Measurements from ENCODE around the gene C11orf58.

Gene C11orf58

DNA sequence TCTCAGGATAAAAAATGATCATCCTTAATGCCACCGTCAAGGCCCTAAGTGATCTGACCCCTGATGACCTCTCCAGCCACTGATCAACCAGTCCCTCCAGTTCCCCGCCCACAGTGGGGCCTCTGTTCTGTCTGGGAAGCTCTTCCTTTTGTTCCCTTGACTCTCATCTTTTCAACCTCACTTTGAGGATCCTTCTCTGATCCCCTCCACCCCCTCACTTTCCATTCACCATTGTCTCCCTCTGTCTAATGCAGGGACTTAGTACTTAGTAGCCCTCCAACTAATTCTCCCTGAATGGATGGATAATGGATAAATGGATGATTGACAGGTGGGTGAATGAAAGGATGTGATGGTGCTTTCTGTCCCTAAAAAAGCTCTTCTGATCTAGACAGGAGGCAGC, 45.6 kb downstream of the C11orf58 start:
- H3K9me3 ChIP-seq (ENCODE audit: control insufficient read depth, low read length) = no peaks in the 10 kb centered on the region
- H3K36me3 ChIP-seq (ENCODE audit: control insufficient read depth, insufficient read depth, low read length) = no peaks in the 10 kb centered on the region
- H3K4me3 ChIP-seq (ENCODE audit: insufficient read depth, low read depth, low read length, poor library complexity, severe bottlenecking) = no peak overlapping the region
- no peak overlapping the region for H3K27ac ChIP-seq (ENCODE audit: insufficient read depth, low read length, poor library complexity, severe bottlenecking)
- no peaks in the 10 kb centered on the region for H3K27me3 ChIP-seq (replicated peaks; ENCODE audit: control insufficient read depth, insufficient read depth, low read length, poor library complexity, severe bottlenecking)
- no peaks in the 10 kb centered on the region for H3K4me1 ChIP-seq (ENCODE audit: control insufficient read depth, insufficient read depth, low read length, poor library complexity, severe bottlenecking)
- DNase-seq = no peak

DNA sequence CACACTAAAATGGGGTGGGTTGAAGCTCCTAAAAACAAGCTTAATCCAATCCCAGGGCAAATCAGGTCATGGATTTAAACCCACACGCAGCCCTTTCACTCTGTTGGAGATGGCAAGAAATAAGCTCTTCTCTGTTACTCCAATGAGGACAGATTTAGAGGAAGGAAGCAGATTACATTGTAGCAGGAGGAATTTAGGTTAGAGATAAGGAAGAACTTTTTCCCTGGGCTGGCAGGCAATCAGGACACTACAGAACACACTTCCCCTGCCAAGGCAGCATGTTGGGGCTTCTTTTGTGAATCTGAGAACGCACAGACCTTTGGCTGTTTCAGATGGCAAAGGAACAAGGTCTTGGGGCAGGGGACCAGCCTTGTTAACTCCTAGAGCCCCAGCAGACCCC, 46.2 kb downstream of the C11orf58 start:
- no peaks in the 10 kb centered on the region for H3K9me3 ChIP-seq (ENCODE audit: control insufficient read depth, low read length)
- no peak for DNase-seq
- H3K36me3 ChIP-seq (ENCODE audit: control insufficient read depth, insufficient read depth, low read length) = no peaks in the 10 kb centered on the region

DNA sequence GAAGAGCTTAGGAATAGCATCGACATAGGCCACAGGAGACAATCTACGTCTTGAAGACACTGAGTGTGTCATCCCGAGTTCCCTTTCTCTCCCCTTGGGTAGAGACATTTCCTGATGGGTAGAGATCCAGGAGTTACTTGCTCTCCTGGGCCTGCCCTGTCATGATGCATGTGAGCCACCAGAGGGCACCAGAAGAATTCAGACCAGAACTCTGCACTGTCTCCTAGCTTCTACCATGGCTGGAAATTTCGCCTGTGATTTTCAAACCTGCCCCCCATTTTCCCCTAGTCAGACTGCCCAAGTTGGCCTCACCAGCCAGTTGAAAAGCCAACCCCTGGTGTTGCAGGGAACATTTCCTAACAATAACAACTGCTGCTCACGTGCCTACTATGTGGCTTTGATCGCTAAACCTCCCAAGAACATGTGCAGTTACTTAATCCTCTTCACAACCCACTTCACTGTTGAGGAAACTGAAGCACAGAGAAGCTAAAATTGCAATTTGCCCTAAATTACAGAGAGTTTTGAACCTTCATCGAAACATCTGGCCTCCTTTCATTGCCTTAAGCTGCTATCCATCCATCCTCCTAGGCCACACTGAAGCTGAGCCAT, 47.2 kb downstream of the C11orf58 start:
- Histone ChIP-seq H3K27me3 (replicated peaks; ENCODE audit: control insufficient read depth, insufficient read depth, low read length, poor library complexity, severe bottlenecking) (no peaks in the 10 kb centered on the region), H3K9me3 (ENCODE audit: control insufficient read depth, low read length) (no peaks in the 10 kb centered on the region), H3K4me3 (ENCODE audit: insufficient read depth, low read depth, low read length, poor library complexity, severe bottlenecking) (no peak overlapping the region), H3K4me1 (ENCODE audit: control insufficient read depth, insufficient read depth, low read length, poor library complexity, severe bottlenecking) (no peaks in the 10 kb centered on the region), H3K36me3 (ENCODE audit: control insufficient read depth, insufficient read depth, low read length) (no peaks in the 10 kb centered on the region), H3K27ac (ENCODE audit: insufficient read depth, low read length, poor library complexity, severe bottlenecking) (no peak overlapping the region)
- DNase-seq = peak in 1 of 3 donors; percentile 31

More for the DNA sequence above, 46.2 kb downstream of the C11orf58 start:
- H3K27me3 ChIP-seq (replicated peaks; ENCODE audit: control insufficient read depth, insufficient read depth, low read length, poor library complexity, severe bottlenecking) = no peaks in the 10 kb centered on the region
- H3K4me3 ChIP-seq (ENCODE audit: insufficient read depth, low read depth, low read length, poor library complexity, severe bottlenecking) = no peak overlapping the region
- H3K4me1 ChIP-seq (ENCODE audit: control insufficient read depth, insufficient read depth, low read length, poor library complexity, severe bottlenecking) = no peaks in the 10 kb centered on the region
- H3K27ac ChIP-seq (ENCODE audit: insufficient read depth, low read length, poor library complexity, severe bottlenecking) = no peak overlapping the region

DNA sequence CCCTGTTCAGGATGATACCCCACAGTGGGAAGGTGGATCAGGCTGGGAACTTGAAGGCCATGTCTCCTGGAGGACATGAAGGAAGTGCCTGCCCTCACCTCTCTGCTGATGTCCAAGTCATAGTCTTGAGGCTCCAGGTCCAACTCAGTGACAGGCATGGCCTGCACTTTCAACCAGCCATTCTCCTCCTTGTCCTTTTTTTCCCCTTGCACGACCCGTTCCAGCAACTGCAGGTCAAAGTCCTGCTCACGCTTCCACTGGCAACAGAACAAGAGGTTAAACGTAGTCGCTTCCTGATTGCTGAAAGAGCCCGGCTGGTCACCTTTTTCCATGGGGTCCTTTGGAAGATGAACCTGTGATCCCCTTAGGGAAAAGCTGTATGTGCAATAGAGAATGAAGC, 47.7 kb downstream of the C11orf58 start:
- Histone ChIP-seq H3K9me3 (ENCODE audit: control insufficient read depth, low read length) (no peaks in the 10 kb centered on the region), H3K36me3 (ENCODE audit: control insufficient read depth, insufficient read depth, low read length) (no peaks in the 10 kb centered on the region), H3K4me3 (ENCODE audit: insufficient read depth, low read depth, low read length, poor library complexity, severe bottlenecking) (no peak overlapping the region), H3K27me3 (replicated peaks; ENCODE audit: control insufficient read depth, insufficient read depth, low read length, poor library complexity, severe bottlenecking) (no peaks in the 10 kb centered on the region), H3K4me1 (ENCODE audit: control insufficient read depth, insufficient read depth, low read length, poor library complexity, severe bottlenecking) (no peaks in the 10 kb centered on the region), H3K27ac (ENCODE audit: insufficient read depth, low read length, poor library complexity, severe bottlenecking) (no peak overlapping the region)
- no peak for DNase-seq

DNA sequence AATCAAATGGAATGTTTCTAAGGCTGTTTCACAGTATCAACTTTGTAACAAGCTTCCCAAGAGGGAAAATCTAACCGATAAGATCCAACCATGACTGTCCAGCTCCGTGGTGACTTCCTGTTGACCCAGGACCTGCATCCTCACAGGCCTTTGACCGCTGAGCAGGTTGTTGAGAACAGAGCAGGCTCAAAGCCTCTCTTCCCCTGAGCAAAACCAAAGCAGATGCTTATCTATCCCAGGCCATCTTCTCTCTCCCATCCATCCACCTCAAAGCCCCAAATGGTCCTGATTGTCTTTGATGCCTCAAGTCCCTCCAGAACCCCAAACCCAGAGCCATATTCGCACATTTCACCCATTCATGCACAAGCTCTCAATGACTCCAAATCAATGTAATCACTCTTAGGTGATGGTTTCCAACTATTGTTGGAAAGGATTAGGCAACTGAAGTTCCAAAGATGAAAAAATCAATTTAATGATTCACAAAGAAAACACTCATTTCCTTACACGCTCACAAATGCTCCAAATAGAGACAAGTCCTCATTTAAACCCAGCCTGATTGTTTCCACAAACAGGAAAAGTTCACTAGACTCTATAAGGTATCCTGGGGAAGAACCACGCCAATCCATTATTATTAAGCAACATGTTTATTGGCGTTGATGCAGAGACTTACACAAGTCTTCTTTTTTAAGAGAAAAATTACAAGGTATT, 48.7 kb downstream of the C11orf58 start:
- no peak for DNase-seq
- no peak overlapping the region for H3K4me3 ChIP-seq (ENCODE audit: insufficient read depth, low read depth, low read length, poor library complexity, severe bottlenecking)
- no peak overlapping the region for H3K27ac ChIP-seq (ENCODE audit: insufficient read depth, low read length, poor library complexity, severe bottlenecking)
- H3K36me3 ChIP-seq (ENCODE audit: control insufficient read depth, insufficient read depth, low read length) = no peaks in the 10 kb centered on the region
- H3K27me3 ChIP-seq (replicated peaks; ENCODE audit: control insufficient read depth, insufficient read depth, low read length, poor library complexity, severe bottlenecking) = no peaks in the 10 kb centered on the region
- no peaks in the 10 kb centered on the region for H3K9me3 ChIP-seq (ENCODE audit: control insufficient read depth, low read length)
- H3K4me1 ChIP-seq (ENCODE audit: control insufficient read depth, insufficient read depth, low read length, poor library complexity, severe bottlenecking) = no peaks in the 10 kb centered on the region

DNA sequence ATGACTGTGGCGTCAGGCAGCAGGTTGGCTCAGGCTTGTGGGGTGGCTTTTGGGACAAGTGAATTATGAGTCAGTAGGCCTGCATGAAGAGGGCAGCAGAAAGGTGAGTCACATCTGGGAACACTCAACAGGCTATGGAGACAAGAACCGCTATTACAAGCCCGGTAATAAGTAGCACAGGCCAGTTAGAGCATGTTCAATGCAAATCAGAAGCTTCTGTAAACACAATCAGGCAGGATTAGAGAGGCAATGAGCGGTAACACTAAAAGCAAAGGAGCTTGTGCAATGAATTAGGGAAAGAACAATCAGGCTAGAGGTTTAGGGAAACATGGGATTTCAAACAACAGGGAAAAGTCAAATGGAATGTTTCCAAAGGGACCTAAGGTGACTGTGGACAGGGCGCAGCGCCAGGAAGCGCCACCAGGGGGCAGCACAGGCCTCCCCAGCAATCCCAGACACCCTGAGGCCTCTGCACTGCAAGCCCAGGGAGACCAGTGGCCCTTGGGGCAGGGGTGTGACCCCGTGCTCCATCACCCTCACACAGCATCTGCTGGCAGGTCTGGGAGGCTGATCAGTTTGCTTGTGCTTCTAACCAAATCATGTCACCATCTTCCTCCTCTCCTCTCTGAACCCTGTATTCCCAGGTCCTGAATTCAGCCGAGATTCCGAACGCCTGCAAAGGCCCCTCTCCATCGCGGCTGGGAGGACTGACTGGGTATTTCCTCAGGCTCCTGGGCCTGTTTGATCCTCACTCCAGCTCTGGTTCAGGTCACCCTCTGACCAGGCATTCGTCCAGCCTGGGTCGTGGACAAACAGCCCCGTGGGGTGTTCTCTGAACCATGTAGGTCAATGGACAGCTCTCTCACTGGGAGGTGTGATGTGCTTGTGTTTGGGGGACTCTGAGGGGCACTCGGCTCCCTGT, 50.0 kb downstream of the C11orf58 start:
- no peak overlapping the region for H3K4me3 ChIP-seq (ENCODE audit: insufficient read depth, low read depth, low read length, poor library complexity, severe bottlenecking)
- H3K36me3 ChIP-seq (ENCODE audit: control insufficient read depth, insufficient read depth, low read length) = no peaks in the 10 kb centered on the region
- H3K9me3 ChIP-seq (ENCODE audit: control insufficient read depth, low read length) = no peaks in the 10 kb centered on the region
- DNase-seq = peak; percentile 3 to 38 (median 24)
- no peaks in the 10 kb centered on the region for H3K27me3 ChIP-seq (replicated peaks; ENCODE audit: control insufficient read depth, insufficient read depth, low read length, poor library complexity, severe bottlenecking)
- no peaks in the 10 kb centered on the region for H3K4me1 ChIP-seq (ENCODE audit: control insufficient read depth, insufficient read depth, low read length, poor library complexity, severe bottlenecking)
- no peak overlapping the region for H3K27ac ChIP-seq (ENCODE audit: insufficient read depth, low read length, poor library complexity, severe bottlenecking)

DNA sequence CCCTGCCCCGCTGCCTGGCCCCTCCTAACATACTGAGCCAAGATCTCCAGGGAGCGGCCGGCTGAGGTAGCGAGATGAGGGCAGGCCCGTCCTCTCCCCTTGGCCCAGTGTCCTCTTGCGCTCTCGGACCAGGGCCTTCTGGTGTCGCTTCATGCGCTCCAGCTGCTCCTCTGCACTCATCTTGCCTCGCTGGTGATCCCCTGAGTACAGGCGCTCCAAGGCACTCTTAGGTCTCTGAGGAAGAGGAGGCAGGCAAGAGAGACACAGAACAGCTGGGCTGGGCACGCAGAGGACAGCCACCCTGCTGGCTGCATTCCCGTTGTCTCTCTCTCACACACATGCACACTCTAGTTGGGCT, 50.6 kb downstream of the C11orf58 start:
- H3K4me3 ChIP-seq (ENCODE audit: insufficient read depth, low read depth, low read length, poor library complexity, severe bottlenecking) = no peak overlapping the region
- H3K36me3 ChIP-seq (ENCODE audit: control insufficient read depth, insufficient read depth, low read length) = no peaks in the 10 kb centered on the region
- no peaks in the 10 kb centered on the region for H3K4me1 ChIP-seq (ENCODE audit: control insufficient read depth, insufficient read depth, low read length, poor library complexity, severe bottlenecking)
- H3K27me3 ChIP-seq (replicated peaks; ENCODE audit: control insufficient read depth, insufficient read depth, low read length, poor library complexity, severe bottlenecking) = no peaks in the 10 kb centered on the region
- H3K27ac ChIP-seq (ENCODE audit: insufficient read depth, low read length, poor library complexity, severe bottlenecking) = no peak overlapping the region
- H3K9me3 ChIP-seq (ENCODE audit: control insufficient read depth, low read length) = no peaks in the 10 kb centered on the region
- DNase-seq = no peak

DNA sequence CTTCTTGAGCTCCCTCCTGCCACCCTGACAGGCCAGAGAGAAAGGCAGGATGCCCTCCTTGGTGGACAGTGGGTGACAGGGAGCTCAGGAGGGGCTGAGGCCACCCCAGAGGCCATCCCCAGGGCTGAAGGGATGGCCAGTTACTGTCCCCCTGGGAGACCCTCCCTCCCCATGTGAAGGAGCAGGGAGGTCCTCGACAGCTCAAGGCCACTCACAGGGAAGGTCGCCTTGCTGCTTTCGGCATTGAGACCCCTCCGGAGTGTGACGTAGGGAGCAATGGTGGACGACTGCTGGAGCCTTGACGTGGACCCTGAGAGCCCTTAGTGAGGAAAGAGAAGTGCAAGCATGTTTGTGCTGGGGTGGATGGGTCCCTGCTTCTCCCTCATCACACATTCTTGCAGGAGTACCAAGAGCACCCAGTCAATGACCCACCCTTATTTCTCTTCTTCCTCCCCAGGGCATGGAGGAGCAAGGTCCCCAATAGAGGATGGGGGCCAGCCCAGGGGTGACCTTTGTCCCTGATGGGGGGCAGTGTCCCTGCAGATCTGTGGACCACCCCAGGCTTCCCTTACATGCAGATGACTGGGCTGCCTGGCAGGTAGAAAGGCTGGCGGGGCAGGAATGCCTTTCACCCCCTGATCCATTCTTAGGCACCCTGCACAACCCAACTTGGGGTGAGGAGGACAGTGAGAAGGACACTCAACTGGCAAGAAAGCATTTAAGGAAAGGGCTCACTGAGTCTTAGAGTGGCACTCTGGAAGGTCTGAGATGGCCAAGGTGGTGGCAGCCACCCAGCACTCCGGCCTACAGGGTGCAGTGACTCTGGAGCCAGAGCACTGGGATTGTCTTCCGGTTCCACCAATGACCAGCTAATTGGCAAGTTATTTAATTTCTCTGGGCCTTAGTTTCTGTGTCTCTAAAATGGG, 51.4 kb downstream of the C11orf58 start:
- H3K36me3 ChIP-seq (ENCODE audit: control insufficient read depth, insufficient read depth, low read length) = no peaks in the 10 kb centered on the region
- no peak overlapping the region for H3K27ac ChIP-seq (ENCODE audit: insufficient read depth, low read length, poor library complexity, severe bottlenecking)
- no peaks in the 10 kb centered on the region for H3K9me3 ChIP-seq (ENCODE audit: control insufficient read depth, low read length)
- no peak for DNase-seq
- H3K4me1 ChIP-seq (ENCODE audit: control insufficient read depth, insufficient read depth, low read length, poor library complexity, severe bottlenecking) = no peaks in the 10 kb centered on the region
- H3K4me3 ChIP-seq (ENCODE audit: insufficient read depth, low read depth, low read length, poor library complexity, severe bottlenecking) = no peak overlapping the region
- no peaks in the 10 kb centered on the region for H3K27me3 ChIP-seq (replicated peaks; ENCODE audit: control insufficient read depth, insufficient read depth, low read length, poor library complexity, severe bottlenecking)

DNA sequence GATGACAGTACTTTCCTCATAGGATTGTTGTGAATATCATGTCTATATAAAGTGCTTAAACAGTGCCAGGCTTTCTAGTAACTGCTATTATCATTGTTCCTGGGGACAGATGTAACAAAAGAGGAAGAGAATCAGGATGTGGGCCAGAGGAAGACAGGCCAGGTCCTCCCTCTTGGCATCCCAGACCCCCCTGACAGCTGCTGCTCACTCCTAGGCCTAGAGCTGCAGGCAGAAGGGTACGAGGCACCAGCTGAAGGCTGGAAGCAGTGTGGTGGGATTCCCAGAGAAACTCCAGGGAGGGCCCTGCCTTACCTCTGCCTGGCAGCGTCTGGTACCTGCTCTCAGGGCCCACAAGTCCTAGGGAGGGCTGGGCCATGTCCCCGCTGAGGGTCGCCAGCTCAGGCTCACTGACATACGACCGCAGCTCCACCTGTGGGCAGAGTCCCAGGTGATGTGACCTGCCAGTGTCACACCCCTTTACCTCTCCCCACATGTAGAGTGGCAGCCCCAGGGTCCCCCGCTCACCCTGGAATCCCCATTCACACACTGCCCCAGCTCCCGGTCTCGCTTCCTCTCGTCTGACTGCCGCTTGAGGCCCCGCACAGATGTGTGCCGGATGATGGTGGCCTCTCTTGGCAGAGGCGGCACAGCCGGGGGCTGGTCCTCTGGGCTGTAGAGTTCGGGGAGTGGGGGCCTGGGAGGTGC, 52.2 kb downstream of the C11orf58 start:
- DNase-seq = no peak
- H3K4me3 ChIP-seq (ENCODE audit: insufficient read depth, low read depth, low read length, poor library complexity, severe bottlenecking) = no peak overlapping the region
- H3K36me3 ChIP-seq (ENCODE audit: control insufficient read depth, insufficient read depth, low read length) = no peaks in the 10 kb centered on the region
- no peak overlapping the region for H3K27ac ChIP-seq (ENCODE audit: insufficient read depth, low read length, poor library complexity, severe bottlenecking)
- H3K9me3 ChIP-seq (ENCODE audit: control insufficient read depth, low read length) = no peaks in the 10 kb centered on the region
- H3K27me3 ChIP-seq (replicated peaks; ENCODE audit: control insufficient read depth, insufficient read depth, low read length, poor library complexity, severe bottlenecking) = no peaks in the 10 kb centered on the region
- H3K4me1 ChIP-seq (ENCODE audit: control insufficient read depth, insufficient read depth, low read length, poor library complexity, severe bottlenecking) = peaks cover 2% of the 10 kb centered on the region

Measured in effector memory CD4-positive, alpha-beta T cell (primary cell).